HG03060 (cell line): ENCODE data around the gene GLT8D1.
A peak's percentile ranks its signal among the peaks of the same experiment; 100 is the strongest.
"Not testable (repeated sequence)": the region's sequence is repeated elsewhere in the genome, so short reads cannot be mapped to it uniquely, and the experiment has no call there.

Experiments
- ATAC-seq: cut with Tn5 transposase; IDR thresholded peaks from one replicate; pipeline ENCODE4 v1.9.1; 2021; ENCODE audit warnings: low read depth, moderate number of reproducible peaks; ENCODE audit not compliant: unreplicated experiment

The GLT8D1 gene

GRCh38 chr3:52684184-52684583 lies 21.4 kb downstream of the GLT8D1 start:
- ATAC-seq = no peak

- ATAC-seq = no peak
Observed at GRCh38 chr3:52683611-52684010, 22.0 kb downstream of the GLT8D1 start.

- no peak for ATAC-seq
Observed at GRCh38 chr3:52682016-52682415, 23.6 kb downstream of the GLT8D1 start.

DNA sequence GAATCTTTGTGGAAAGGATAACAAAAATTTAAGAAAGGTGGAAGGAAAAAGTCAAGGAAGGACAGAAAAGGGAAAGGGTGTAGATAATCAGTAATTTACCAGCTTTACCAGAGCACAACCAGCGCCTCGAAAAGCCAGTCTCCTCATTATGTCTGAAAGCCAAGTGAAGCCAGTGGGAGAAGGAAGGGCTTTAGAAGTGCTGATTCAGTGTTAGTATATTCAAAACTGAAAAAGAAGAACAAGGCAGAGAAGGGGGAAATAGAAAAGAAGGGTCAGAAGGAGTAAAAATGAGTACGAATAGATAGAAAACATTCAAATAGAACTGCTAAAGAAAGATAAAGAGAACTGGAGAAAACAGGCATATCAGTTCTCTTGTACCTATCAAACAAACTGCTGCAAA lies 24.0 kb downstream of the GLT8D1 start:
- ATAC-seq = no peak

- no peak for ATAC-seq
Observed at GRCh38 chr3:52679811-52680210, 25.8 kb downstream of the GLT8D1 start.

- ATAC-seq = no peak
Observed at GRCh38 chr3:52679199-52679538, 26.4 kb downstream of the GLT8D1 start.

DNA sequence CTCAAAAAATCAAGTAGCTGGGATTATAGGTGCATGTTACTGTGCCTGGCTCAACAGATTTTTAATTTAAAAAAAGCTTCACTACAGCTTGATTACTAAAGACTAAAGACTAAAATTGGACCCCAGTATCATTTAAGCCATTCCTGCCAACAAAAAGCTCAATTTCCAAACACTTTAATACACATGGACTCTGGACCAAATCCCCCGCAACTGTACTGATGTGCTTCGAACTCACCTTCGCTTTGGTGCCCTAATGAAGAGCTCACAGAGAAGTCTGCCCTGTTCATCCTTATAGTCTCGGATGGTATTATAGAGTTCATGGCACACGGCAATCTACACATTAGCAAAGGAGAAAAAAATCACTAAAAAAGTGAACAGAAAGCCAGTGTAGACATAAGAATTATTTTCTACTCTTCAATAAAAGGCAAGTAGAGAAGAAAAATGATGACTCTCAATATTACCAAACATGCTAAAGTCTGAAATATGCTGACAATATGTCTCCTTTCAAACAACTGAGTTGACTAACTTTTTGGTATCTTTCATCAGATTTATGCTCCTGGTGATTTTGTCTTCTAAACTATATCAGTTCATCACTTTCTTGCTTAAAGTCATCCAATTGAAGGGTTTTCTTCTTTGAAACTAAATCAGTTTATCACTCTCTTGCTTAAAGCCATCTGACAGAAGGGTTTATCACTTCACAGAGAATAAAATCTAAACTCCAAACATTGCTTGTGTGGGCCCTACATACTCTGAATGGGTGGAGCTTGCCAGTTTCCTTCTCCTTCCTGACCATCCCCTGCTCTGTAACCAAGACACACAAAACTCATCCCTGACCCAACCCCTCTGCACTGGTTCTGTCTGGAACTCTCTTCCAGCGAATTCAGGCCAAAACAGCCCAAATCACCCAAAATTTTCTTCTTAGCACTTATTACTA lies 27.1 kb downstream of the GLT8D1 start:
- no peak for ATAC-seq

- not testable (repeated sequence) for ATAC-seq
Observed at GRCh38 chr3:52676201-52676600, 29.4 kb downstream of the GLT8D1 start.

DNA sequence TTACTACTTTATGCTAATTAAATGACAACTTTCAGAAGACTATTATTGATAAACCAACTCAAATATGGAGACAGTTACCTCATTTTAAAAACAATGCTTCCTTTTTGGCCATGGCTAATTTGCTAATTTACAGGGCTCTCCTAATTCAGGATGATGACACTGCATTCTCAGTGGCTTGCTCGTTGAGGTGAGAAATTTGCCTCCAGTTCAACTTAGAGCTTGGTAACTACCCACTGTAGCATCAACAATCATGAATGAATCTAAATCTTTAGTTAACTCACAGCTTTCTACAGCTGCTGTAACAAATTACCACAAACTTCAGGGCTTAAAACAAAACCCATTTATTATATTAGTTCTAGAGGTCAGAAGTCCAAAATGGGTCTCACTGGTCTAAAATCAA lies 33.9 kb downstream of the GLT8D1 start:
- no peak for ATAC-seq

DNA sequence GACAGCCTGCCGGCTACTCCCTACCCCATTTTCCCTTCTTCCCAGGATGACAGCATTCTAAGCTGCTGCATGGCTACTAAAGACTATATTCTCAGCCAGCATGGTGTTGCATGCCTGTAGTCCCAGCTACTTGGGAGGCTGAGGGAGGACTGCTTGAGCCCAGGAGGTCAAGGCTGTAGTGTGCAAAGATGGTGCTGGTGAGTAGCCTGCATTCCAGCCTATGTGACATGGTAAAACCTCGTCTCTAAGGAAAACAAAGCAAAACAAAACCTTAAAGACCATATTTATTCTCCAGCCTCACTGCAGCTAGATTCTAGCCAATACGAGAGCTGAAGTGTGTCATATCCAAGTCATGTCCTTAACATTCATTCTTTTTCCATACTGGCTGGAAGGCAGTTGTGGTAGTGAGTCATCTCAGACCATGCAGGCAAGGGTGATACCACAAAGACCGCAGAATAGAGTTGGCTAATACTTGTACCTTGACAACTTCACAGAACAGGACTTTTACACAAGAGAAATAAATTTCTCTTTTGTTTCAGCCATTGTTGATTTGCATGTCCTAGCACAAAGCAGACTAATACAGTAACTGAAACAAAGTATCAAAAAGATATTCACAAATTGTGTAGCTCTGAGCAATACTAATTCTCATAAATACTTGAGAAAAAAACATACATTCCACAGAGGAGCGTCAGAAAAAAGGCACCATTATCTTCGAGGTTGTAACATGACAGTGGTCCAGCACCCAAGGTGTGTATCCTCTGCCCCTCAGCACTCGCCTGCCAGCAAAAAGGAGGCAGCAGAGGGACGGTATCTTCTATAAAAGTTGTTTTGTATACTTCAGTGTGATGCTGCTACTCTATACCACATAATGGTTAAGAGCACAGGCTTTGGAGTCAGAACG lies 34.7 kb downstream of the GLT8D1 start:
- peak; percentile 75 for ATAC-seq

GRCh38 chr3:52663098-52663497 lies 42.5 kb downstream of the GLT8D1 start:
- ATAC-seq = no peak

GRCh38 chr3:52660046-52660445 lies 45.5 kb downstream of the GLT8D1 start:
- no peak for ATAC-seq

DNA sequence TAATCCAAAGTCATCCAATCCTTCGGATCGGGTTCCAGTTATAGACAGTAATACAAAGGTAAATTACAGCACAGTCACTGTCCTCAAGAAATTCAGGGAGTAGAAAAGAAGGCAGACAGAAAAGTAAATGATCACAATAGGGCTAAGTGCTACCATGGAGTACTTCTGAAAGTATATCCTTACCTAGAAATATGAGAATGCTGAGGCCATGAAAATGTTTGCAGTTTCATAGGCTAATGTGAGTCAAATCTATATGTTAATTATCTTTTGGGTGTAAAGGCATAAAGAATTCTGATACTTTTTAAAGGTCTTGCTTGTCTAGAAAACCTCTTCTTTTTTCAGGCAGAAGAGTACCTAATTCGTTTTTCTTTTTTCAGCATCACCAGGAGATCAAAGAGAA lies 49.7 kb downstream of the GLT8D1 start:
- ATAC-seq = no peak

- no peak for ATAC-seq
Observed at GRCh38 chr3:52651592-52651991, 54.0 kb downstream of the GLT8D1 start.

- ATAC-seq = no peak
Observed at GRCh38 chr3:52650439-52650838, 55.2 kb downstream of the GLT8D1 start.

- ATAC-seq = no peak
Observed at GRCh38 chr3:52649461-52650210, 56.0 kb downstream of the GLT8D1 start.

- ATAC-seq = no peak
Observed at GRCh38 chr3:52645549-52645948, 60.0 kb downstream of the GLT8D1 start.
